Hindlimb muscle (tissue), 1 donor: ENCODE measurements around the gene ZBTB20. TPM values are rescaled to one million over a fixed set of nuclear protein-coding genes. Genes with fewer than 3 reads are reported as not detected.

ENCODE experiments used
- DNase-seq: peaks from one replicate; pipeline ENCODE4 v3.0.0-alpha.2; 2013
- polyA plus RNA-seq: library from polyadenylated mRNA; unstranded; fragments of 120-200 nt; gene quantifications from one replicate; pipeline ENCODE4 v1.2.1, GENCODE V29; 2013; ENCODE audit not compliant: insufficient read length

ZBTB20 gene
- polyA plus RNA-seq, 1 donor, result 5.1 TPM

GRCh38 chr3:114904633-114905032 lies 242.5 kb downstream of the ZBTB20 start:
- DNase-seq, result no peak

GRCh38 chr3:114903213-114903612 lies 243.9 kb downstream of the ZBTB20 start:
- DNase-seq, result no peak

- DNase-seq, result no peak
These were observed 244.4 kb downstream of the ZBTB20 start for GRCh38 chr3:114902691-114903101.

GRCh38 chr3:114900908-114901307 lies 246.2 kb downstream of the ZBTB20 start:
- DNase-seq, result no peak

GRCh38 chr3:114899186-114899931 lies 247.7 kb downstream of the ZBTB20 start:
- DNase-seq, result peak; percentile 43

- DNase-seq, result no peak
These were observed 250.1 kb downstream of the ZBTB20 start for GRCh38 chr3:114896978-114897377.

- DNase-seq, result no peak
These were observed 253.7 kb downstream of the ZBTB20 start for GRCh38 chr3:114893361-114893760.

GRCh38 chr3:114892880-114893279 lies 254.2 kb downstream of the ZBTB20 start:
- no peak for DNase-seq

GRCh38 chr3:114892131-114892879 lies 254.8 kb downstream of the ZBTB20 start:
- DNase-seq, result no peak

- no peak for DNase-seq
These were observed 259.3 kb downstream of the ZBTB20 start for GRCh38 chr3:114887806-114888205.

GRCh38 chr3:114886905-114887304 lies 260.2 kb downstream of the ZBTB20 start:
- DNase-seq, result no peak

- no peak for DNase-seq
These were observed 262.7 kb downstream of the ZBTB20 start for GRCh38 chr3:114884213-114884923.

- no peak for DNase-seq
These were observed 267.0 kb downstream of the ZBTB20 start for GRCh38 chr3:114880078-114880477.

GRCh38 chr3:114879059-114880031 lies 267.7 kb downstream of the ZBTB20 start:
- no peak for DNase-seq

GRCh38 chr3:114878114-114878839 lies 268.8 kb downstream of the ZBTB20 start:
- DNase-seq, result no peak

- DNase-seq, result no peak
These were observed 269.5 kb downstream of the ZBTB20 start for GRCh38 chr3:114877378-114878113.

- DNase-seq, result peak; percentile 24
These were observed 272.5 kb downstream of the ZBTB20 start for GRCh38 chr3:114874522-114874971.

- no peak for DNase-seq
These were observed 273.5 kb downstream of the ZBTB20 start for GRCh38 chr3:114873591-114873990.

- no peak for DNase-seq
These were observed 274.5 kb downstream of the ZBTB20 start for GRCh38 chr3:114872588-114872987.

- DNase-seq, result no peak
These were observed 275.0 kb downstream of the ZBTB20 start for GRCh38 chr3:114872050-114872449.
